Fibroblast of lung (primary cell): Measurements from ENCODE around the gene SPATA33. TPM values are rescaled to one million over a fixed set of nuclear protein-coding genes. Genes with fewer than 3 reads are reported as not detected.

Source experiments
- DNase-seq, 2 donors: peaks; one replicate each; pipeline versions ENCODE4 v3.0.0 to v3.0.0-alpha.2; 2010; ENCODE audit warnings: low read depth in 2 of 2
- H2AFZ ChIP-seq: 2 replicates; pipeline ENCODE4 v1.5.1; 2012; ENCODE audit warnings: low read length, control low read depth, inconsistent platforms
- H3K27ac ChIP-seq: 2 replicates; pipeline ENCODE4 v1.5.1; 2011; ENCODE audit warnings: low read length, control low read depth; ENCODE audit not compliant: insufficient read depth
- H3K27me3 ChIP-seq: 2 replicates; pipeline ENCODE4 v1.5.1; 2011; ENCODE audit warnings: mild to moderate bottlenecking, low read length; ENCODE audit not compliant: control insufficient read depth, insufficient read depth
- H3K36me3 ChIP-seq: 2 replicates; pipeline ENCODE4 v1.5.1; 2011; ENCODE audit warnings: low read length; ENCODE audit not compliant: control insufficient read depth, insufficient read depth
- H3K4me1 ChIP-seq: 2 replicates; pipeline ENCODE4 v1.5.1; 2011; ENCODE audit warnings: low read length; ENCODE audit not compliant: control insufficient read depth, insufficient read depth; ENCODE audit errors: extremely low read depth
- H3K4me2 ChIP-seq: 2 replicates; pipeline ENCODE4 v1.5.1; 2011; ENCODE audit warnings: low read length, control low read depth; ENCODE audit not compliant: insufficient read depth; ENCODE audit errors: extremely low read depth
- H3K4me3 ChIP-seq, 4 experiments: fragments of 200-600 bp in 1 of 4; sonication (generic) in 1 of 4; replicated peaks in 1 of 4; 2 replicates each; pipeline ENCODE4 v1.5.1; 2011 to 2016; ENCODE audit warnings: low read length in 4 of 4, low read depth in 3 of 4, mild to moderate bottlenecking in 3 of 4, control low read depth in 2 of 4, inconsistent platforms in 1 of 4, mixed read lengths in 1 of 4; ENCODE audit not compliant: insufficient read depth in 1 of 4; ENCODE audit errors: control extremely low read depth in 1 of 4
- H3K79me2 ChIP-seq: 2 replicates; pipeline ENCODE4 v1.5.1; 2012; ENCODE audit warnings: mild to moderate bottlenecking, low read length, inconsistent platforms; ENCODE audit not compliant: control insufficient read depth, insufficient read depth
- H3K9ac ChIP-seq: 2 replicates; pipeline ENCODE4 v1.5.1; 2011; ENCODE audit warnings: mild to moderate bottlenecking, low read length, control low read depth; ENCODE audit not compliant: insufficient read depth
- H3K9me3 ChIP-seq: 2 replicates; pipeline ENCODE4 v1.5.1; 2012; ENCODE audit warnings: low read depth, low read length; ENCODE audit not compliant: control insufficient read depth, insufficient read depth
- H4K20me1 ChIP-seq: 2 replicates; pipeline ENCODE4 v1.5.1; 2011; ENCODE audit warnings: low read length; ENCODE audit not compliant: control insufficient read depth, insufficient read depth; ENCODE audit errors: extremely low read depth
- EZH2 ChIP-seq: IDR thresholded peaks from 2 replicates; pipeline ENCODE4 v1.5.1; 2012; ENCODE audit warnings: low read length, control low read depth, mild to moderate bottlenecking; ENCODE audit errors: missing control alignments
- polyA plus RNA-seq, 2 donors: library from polyadenylated mRNA; depleted of rRNA in 1 of 2; stranded (reverse) in 1 of 2; unstranded in 1 of 2; fragments of >200 nt; gene quantifications; 2 replicates each; pipeline ENCODE4 v1.2.1, GENCODE V29; 2011 to 2012; ENCODE audit warnings: missing spikeins in 1 of 2
- total RNA-seq: library from RNA; depleted of rRNA; stranded (reverse); fragments of >200 nt; gene quantifications from 2 replicates; pipeline ENCODE4 v1.2.1, GENCODE V29; 2014
- TF ChIP-seq, protein P1 (sequence below), 2 donors: IDR thresholded peaks in 1 of 2; conservative IDR thresholded peaks in 1 of 2; 1 replicate in 1 of 2; 2 replicates in 1 of 2; pipeline ENCODE4 v1.5.1; 2011 to 2012; ENCODE audit warnings: low read length in 2 of 2, control low read depth in 1 of 2, inconsistent platforms in 1 of 2, low read depth in 1 of 2, mild to moderate bottlenecking in 1 of 2

The SPATA33 gene
- total and polyA plus RNA-seq, 2 donors (not counting 1 experiment from before 2014, with no cell fraction given): 2.0 to 2.8 TPM

- H3K4me2 ChIP-seq: no peak overlapping the region
- H3K79me2 ChIP-seq: peaks cover 17% of the 10 kb centered on the region
- no peak overlapping the region for H3K4me3 ChIP-seq
- no peaks in the 10 kb centered on the region for H4K20me1 ChIP-seq
- no peaks in the 10 kb centered on the region for H3K9me3 ChIP-seq
- H2AFZ ChIP-seq: no peak overlapping the region
- H3K27ac ChIP-seq: no peak overlapping the region
- H3K9ac ChIP-seq: no peak overlapping the region
- TF ChIP-seq EZH2: no peak
- TF ChIP-seq, protein P1, sequence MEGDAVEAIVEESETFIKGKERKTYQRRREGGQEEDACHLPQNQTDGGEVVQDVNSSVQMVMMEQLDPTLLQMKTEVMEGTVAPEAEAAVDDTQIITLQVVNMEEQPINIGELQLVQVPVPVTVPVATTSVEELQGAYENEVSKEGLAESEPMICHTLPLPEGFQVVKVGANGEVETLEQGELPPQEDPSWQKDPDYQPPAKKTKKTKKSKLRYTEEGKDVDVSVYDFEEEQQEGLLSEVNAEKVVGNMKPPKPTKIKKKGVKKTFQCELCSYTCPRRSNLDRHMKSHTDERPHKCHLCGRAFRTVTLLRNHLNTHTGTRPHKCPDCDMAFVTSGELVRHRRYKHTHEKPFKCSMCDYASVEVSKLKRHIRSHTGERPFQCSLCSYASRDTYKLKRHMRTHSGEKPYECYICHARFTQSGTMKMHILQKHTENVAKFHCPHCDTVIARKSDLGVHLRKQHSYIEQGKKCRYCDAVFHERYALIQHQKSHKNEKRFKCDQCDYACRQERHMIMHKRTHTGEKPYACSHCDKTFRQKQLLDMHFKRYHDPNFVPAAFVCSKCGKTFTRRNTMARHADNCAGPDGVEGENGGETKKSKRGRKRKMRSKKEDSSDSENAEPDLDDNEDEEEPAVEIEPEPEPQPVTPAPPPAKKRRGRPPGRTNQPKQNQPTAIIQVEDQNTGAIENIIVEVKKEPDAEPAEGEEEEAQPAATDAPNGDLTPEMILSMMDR (conservative IDR thresholded peaks at IDR 0.05 in 1 of 2, IDR thresholded peaks at IDR 0.05 in 1 of 2; ENCODE audit: low read depth in 1 of 2, low read length in 2 of 2): no peak
- peaks cover 39% of the 10 kb centered on the region for H3K36me3 ChIP-seq
- H3K27me3 ChIP-seq: no peaks in the 10 kb centered on the region
- no peak for DNase-seq
- H3K4me1 ChIP-seq: peaks cover 6% of the 10 kb centered on the region
These were observed 32.8 kb downstream of the SPATA33 start for GRCh38 chr16:89690392-89690901.

GRCh38 chr16:89691231-89691985, 33.8 kb downstream of the SPATA33 start:
- Histone ChIP-seq H3K27me3 (no peaks in the 10 kb centered on the region), H3K4me3 (no peak overlapping the region), H3K36me3 (peaks cover 47% of the 10 kb centered on the region), H3K27ac (no peak overlapping the region), H2AFZ (no peak overlapping the region), H3K4me2 (no peak overlapping the region), H4K20me1 (no peaks in the 10 kb centered on the region), H3K4me1 (peaks cover 6% of the 10 kb centered on the region), H3K9ac (no peak overlapping the region), H3K9me3 (no peaks in the 10 kb centered on the region), H3K79me2 (peaks cover 17% of the 10 kb centered on the region)
- TF ChIP-seq, protein P1 (conservative IDR thresholded peaks at IDR 0.05 in 1 of 2, IDR thresholded peaks at IDR 0.05 in 1 of 2; ENCODE audit: low read depth in 1 of 2, low read length in 2 of 2): no peak
- TF ChIP-seq EZH2: no peak
- no peak for DNase-seq

DNA sequence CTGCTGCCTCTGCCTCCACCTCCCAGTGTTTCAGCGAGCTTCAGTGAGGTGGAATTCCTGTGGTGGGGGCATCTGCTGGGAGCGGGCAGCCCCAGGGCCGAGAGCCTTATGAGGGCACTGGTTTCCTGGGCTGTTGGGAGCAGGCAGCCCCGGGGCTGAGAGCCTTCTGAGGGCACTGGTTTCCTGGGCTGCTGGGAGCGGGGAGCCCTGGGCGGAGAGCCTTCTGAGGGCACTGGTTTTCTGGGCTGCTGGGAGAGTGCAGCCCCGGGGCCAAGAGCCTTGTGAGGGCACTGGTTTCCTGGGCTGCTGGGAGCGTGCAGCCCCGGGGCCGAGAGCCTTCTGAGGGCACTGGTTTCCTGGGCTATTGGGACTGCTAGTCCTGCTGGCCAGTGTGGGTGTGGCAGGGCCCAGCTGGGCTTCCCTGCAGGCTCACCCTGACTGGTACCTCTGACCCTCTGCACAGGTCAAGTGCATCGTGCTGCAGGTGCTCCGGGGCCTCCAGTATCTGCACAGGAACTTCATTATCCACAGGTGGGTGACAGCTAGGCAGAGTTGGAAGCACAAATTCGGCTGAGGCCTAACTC, 34.4 kb downstream of the SPATA33 start:
- Histone ChIP-seq H3K36me3 (peaks cover 47% of the 10 kb centered on the region), H3K79me2 (peaks cover 17% of the 10 kb centered on the region), H3K4me3 (no peak overlapping the region), H3K4me2 (no peak overlapping the region), H3K27ac (no peak overlapping the region), H2AFZ (no peak overlapping the region), H3K27me3 (no peaks in the 10 kb centered on the region), H3K9me3 (no peaks in the 10 kb centered on the region), H3K4me1 (peaks cover 9% of the 10 kb centered on the region), H3K9ac (no peak overlapping the region), H4K20me1 (no peaks in the 10 kb centered on the region)
- no peak for DNase-seq
- TF ChIP-seq EZH2: no peak
- TF ChIP-seq, protein P1 (conservative IDR thresholded peaks at IDR 0.05 in 1 of 2, IDR thresholded peaks at IDR 0.05 in 1 of 2; ENCODE audit: low read depth in 1 of 2, low read length in 2 of 2): no peak
